ENCODE results near the gene TMTC1.

Gene TMTC1

DNA sequence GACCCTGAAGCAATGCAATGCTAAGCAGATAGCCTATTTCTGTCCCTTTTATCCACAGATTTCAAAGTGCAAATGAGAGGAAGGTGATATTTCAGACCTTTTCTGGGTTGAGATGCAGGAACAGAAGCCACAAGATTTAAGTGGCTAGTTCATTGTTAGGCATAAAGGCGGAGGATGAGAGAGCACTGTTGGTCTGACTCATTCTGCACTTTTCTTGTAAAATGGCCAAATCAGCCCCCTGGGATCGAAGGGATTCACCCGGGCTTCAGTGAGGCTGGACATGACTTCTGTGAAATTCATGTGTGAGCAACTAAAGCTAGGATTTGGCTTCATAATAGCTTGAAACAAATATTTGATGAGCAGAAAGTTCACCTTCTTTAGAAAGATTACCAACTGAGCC, 184.4 kb downstream of the TMTC1 start:
- H3K4me3 ChIP-seq (ENCODE audit: low read length): no peak overlapping the region
- no peak for DNase-seq (ENCODE audit: low read depth, low spot score)

DNA sequence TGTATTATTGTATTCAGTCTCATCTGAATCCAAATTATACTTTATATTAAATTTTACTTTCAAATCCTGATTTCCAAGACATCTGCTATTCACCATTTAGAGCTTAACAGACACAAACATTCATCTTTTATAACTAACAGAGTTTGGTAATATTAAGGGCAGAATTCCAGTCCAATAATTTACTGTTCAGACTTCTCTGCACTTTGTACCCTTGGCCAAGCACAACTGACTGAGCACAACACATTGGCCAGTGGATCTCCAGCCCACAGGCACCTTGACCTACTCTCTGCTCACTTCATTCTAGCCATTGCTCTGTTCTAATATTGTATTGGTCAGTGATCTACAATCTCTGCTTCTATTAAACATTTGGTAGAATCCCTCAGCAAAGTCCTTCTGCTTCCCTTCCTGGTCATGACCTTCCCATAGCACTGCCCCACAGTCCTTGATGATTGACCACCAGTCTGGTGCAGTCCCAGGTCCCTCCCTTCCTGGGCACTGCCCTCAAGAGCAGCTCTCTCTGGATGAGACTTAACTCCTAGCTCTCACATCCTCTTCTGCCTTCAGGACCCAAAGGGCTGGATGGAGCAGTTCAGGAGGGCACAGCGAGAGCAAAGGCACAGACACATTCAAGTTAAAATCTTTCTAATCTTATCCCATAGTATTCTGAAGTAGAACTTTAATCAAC, 188.5 kb downstream of the TMTC1 start:
- DNase-seq (ENCODE audit: low read depth, low spot score): no peak

GRCh38 chr12:29593001-29593400, 190.7 kb downstream of the TMTC1 start:
- DNase-seq (ENCODE audit: low read depth, low spot score): no peak

More for the DNA sequence above, 188.5 kb downstream of the TMTC1 start:
- no peak overlapping the region for H3K4me3 ChIP-seq (ENCODE audit: low read length)

DNA sequence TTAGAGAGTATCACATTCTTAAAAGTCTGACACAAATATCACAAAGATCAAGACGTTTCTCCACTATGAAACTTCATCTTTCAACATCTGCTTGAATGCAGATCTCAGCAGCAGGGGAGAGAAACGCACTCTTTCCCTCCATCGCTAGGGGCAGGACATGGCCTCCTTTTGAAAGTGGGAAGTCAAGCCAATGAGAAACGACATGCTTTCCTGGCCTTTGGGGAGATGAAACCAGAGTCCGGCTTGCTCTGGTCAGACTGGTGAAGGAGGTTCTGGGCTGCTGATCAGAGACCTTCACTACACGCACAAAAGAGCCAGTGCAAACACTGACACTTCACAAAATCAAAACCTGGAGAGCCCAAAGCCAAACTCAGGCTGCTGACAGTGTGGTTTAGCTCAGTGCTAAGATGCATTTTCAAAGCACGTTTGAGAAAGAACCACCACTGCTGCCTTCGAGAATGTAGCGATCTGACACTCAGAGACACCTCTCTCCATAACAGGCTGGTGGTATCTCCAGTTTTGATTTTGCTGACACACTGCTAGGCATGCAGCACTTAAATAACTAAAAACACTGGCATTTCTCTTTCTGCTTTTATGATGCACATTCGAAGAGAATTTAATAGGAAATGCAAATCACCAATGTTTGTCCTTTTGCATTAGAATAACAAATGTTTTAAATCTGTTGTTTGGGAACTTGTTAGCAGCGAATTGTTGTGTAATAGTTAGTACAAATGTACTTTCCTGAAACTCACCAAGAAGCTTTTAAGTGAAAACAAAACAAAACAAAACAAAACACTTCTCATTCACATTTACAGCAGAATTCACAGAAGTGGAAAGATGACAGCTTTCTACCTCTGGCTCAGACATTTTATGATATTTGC, 192.4 kb downstream of the TMTC1 start:
- no peak for DNase-seq (ENCODE audit: low read depth, low spot score)
- no peak overlapping the region for H3K4me3 ChIP-seq (ENCODE audit: low read length)

More at GRCh38 chr12:29593001-29593400, 190.7 kb downstream of the TMTC1 start:
- no peak overlapping the region for H3K4me3 ChIP-seq (ENCODE audit: low read length)

DNA sequence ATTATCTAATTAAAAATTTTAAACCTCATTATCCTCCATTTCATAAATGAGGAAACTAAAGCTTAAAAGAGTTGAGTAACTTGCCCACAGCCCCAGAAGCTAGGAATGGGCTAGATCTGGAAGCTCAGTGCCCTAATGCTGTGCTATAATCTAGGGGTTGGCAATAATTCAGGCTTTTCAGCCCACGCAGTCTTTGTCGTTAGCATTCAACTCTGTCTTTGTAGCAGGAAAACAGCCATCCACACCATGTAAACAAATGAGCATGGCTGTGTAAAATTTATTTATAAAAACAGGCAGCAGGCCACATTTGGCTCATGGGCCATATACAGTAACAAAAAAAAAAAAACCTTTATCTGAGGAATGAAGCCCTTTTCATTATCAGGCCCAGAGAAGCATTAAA, 193.9 kb downstream of the TMTC1 start:
- no peak overlapping the region for H3K4me3 ChIP-seq (ENCODE audit: low read length)
- DNase-seq (ENCODE audit: low read depth, low spot score): no peak

DNA sequence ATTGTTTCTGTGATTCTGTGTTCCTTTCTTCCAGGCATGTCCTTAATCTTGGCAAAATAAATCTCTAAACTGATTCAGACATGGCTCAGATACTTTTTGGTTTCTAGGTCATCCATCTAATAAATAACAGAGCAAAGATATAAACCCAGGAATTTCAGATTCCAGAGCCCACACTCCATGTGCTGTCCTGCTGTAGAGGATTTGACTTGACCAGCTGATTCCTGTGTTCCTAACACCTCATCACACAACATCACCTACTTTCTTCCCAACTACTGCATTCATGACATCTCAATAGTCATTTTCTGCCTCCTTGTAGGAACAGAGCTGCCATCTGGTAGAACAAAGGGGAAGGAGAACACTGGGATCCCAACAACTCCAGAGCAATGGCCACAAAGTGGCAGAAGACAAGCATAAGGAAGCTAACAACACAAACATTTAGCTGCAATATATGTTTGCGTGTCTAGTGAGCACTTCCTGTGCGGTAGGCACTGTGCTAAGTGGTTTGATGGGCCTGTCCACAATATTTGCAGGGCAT, 194.4 kb downstream of the TMTC1 start:
- no peak for DNase-seq (ENCODE audit: low read depth, low spot score)
- no peak overlapping the region for H3K4me3 ChIP-seq (ENCODE audit: low read length)

DNA sequence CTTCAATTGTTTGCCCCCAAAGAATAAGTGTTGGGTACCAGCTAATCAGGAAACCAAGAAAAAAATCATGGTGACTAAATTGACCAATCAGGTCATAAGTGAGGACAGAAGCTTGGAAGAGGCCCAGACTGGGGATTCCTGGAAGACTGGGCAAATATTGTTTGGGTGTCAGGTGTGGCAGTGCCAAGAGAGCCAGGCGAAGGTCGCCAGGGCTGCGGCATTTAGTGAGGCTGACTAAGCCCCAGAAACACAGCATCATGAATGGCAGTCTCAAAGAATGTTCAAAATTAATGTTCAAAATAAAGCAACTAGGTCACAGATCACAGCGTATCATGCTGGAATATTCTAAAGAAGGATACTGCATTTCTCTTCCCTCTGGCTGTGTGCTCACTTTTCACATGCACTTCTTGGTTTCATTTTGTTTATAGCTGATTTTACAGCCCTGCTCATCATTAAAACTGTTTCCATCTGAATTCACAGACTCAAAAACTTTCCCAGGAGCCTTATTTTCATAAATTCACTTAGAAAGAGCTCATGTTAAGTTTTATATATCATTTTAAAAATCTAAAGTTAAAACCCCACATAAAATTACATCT, 201.0 kb downstream of the TMTC1 start:
- H3K4me3 ChIP-seq (ENCODE audit: low read length): no peak overlapping the region
- DNase-seq (ENCODE audit: low read depth, low spot score): no peak

DNA sequence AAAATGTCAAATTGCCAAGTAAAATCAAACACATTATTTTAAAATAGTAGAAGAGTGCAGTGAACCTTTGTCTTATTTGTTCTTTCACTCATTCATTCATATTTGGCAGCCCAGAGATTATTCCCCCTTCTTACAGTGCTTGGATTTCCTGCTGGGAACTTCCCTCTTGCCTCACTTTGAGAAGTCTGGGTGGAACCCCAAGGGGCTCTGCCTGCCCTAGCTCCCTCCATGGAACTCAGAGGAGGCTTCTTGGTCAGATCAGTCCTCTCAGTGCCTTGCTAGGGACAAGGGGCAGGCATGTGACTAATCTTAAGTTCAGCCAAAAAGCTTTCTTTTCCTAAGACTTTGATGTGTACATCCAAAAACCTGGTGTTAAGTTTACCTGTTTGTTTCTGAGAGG, 201.6 kb downstream of the TMTC1 start:
- no peak for DNase-seq (ENCODE audit: low read depth, low spot score)
- no peak overlapping the region for H3K4me3 ChIP-seq (ENCODE audit: low read length)

GRCh38 chr12:29581631-29582030, 202.1 kb downstream of the TMTC1 start:
- H3K4me3 ChIP-seq (ENCODE audit: low read length): no peak overlapping the region
- no peak for DNase-seq (ENCODE audit: low read depth, low spot score)

DNA sequence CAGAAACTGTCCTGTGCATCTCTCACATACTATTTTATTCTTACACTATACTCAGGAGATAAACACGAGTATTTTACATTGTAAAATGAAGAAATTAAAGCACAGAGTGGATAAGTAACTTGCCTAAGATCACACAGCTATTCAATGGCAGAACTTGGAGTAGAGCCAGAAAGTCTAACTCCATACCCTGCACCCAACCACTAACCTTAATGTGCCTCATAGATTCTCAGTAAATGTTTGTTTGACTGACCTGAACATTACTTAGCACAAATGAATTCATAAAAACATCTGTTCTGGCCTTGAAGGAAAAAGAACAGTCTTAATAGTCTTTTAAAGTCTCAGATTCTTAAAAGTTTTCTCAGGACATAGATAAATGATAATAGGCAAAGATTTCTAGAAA, 202.8 kb downstream of the TMTC1 start:
- no peak for DNase-seq (ENCODE audit: low read depth, low spot score)

GRCh38 chr12:29578731-29579130, 205.0 kb downstream of the TMTC1 start:
- DNase-seq (ENCODE audit: low read depth, low spot score): no peak

More for the DNA sequence above, 202.8 kb downstream of the TMTC1 start:
- no peak overlapping the region for H3K4me3 ChIP-seq (ENCODE audit: low read length)

GRCh38 chr12:29578070-29578469, 205.7 kb downstream of the TMTC1 start:
- H3K4me3 ChIP-seq (ENCODE audit: low read length): no peak overlapping the region
- no peak for DNase-seq (ENCODE audit: low read depth, low spot score)

More at GRCh38 chr12:29578731-29579130, 205.0 kb downstream of the TMTC1 start:
- no peak overlapping the region for H3K4me3 ChIP-seq (ENCODE audit: low read length)

DNA sequence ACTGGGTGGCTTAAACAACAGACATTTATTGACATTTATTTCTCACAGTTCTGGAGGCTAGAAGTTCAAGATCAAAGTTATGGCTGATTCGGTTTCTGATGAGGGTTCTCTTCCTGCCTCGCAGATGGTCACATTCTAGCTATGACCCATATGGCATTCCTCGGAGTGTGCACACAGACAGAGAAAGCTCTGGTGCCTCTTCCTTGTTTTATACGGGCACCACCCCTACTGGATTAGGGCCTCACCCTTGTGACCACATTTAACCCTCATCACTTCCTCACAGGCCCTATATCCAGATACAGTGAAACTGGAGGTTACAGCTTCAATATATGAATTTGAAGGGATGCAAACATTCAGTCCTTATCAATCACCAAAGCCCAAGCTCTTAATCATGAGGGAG, 209.2 kb downstream of the TMTC1 start:
- no peak for DNase-seq (ENCODE audit: low read depth, low spot score)
- no peak overlapping the region for H3K4me3 ChIP-seq (ENCODE audit: low read length)

GRCh38 chr12:29572938-29573337, 210.8 kb downstream of the TMTC1 start:
- DNase-seq (ENCODE audit: low read depth, low spot score): no peak
- no peak overlapping the region for H3K4me3 ChIP-seq (ENCODE audit: low read length)

- no peak for DNase-seq (ENCODE audit: low read depth, low spot score)
- no peak overlapping the region for H3K4me3 ChIP-seq (ENCODE audit: low read length)
Measured at GRCh38 chr12:29572464-29572863, 211.3 kb downstream of the TMTC1 start.

- H3K4me3 ChIP-seq (ENCODE audit: low read length): no peak overlapping the region
- no peak for DNase-seq (ENCODE audit: low read depth, low spot score)
Measured at GRCh38 chr12:29569132-29569757, 214.5 kb downstream of the TMTC1 start.

DNA sequence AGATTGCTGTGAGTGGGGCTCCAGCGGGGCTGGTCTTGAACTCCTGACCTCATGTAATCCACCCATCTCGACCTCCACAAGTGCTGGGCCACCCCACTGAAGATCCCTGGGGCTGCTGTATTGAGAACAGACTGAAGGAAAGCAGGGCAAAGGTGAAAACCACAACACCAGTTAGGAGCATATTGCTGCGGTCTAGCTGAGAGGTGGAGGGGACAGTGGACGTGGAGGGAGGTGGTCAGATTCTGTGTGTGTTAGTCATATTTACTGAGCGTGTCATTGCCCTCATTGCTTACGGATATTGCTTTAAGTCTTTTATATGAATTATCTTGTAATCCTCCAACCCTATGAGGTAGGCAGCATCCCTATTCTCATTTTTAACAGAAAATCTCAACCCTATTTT, 217.3 kb downstream of the TMTC1 start:
- DNase-seq (ENCODE audit: low read depth, low spot score): no peak
- H3K4me3 ChIP-seq (ENCODE audit: low read length): no peak overlapping the region

DNA sequence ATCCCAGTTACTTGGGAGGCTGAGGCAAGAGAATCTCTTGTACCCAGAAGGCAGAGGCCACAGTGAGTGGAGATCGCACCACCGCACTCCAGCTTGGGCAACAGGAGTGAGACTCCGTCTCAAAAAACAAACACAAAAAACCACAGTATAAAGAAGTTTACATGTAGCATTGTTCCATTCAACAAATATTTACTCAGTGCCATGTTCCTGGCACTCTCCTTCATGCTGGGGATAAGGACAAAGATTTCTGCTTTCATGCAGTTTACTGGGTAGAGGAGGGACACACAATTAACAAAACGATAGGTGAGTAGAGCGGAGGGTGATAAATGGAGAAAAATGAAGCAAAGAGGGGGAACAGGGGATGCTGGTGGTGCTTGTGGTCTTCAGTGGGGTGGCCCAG, 218.0 kb downstream of the TMTC1 start:
- no peak for DNase-seq (ENCODE audit: low read depth, low spot score)
- no peak overlapping the region for H3K4me3 ChIP-seq (ENCODE audit: low read length)

- H3K4me3 ChIP-seq (ENCODE audit: low read length): no peak overlapping the region
- no peak for DNase-seq (ENCODE audit: low read depth, low spot score)
Measured at GRCh38 chr12:29564925-29565324, 218.8 kb downstream of the TMTC1 start.
